ENCODE measurements around the gene ARHGAP15. TPM values are rescaled to one million over a fixed set of nuclear protein-coding genes. Genes with fewer than 3 reads are reported as not detected.

The ARHGAP15 gene
- total RNA-seq, 1 experiment from 2014 or later = 0.41 TPM

GRCh38 chr2:143361346-143361745, 232.1 kb downstream of the ARHGAP15 start:
- DNase-seq (ENCODE audit: low read depth, low spot score) = no peak
- BruUV-seq (replicated peaks) = no TSS peak
- no peaks in the 10 kb centered on the region for H3K27me3 ChIP-seq (ENCODE audit: control insufficient read depth, insufficient read depth, low read length)
- ChIA-PET POLR2A (no interaction called here), CTCF (no interaction called here)
- H3K4me3 ChIP-seq (ENCODE audit: low read depth in 2 of 2, low read length in 2 of 2) = no peak overlapping the region
- no peak for TF ChIP-seq CTCF (IDR thresholded peaks at IDR 0.05)
- no peak for TF ChIP-seq POLR2AphosphoS5 (IDR thresholded peaks at IDR 0.05; ENCODE audit: low read depth, low read length)
- TF ChIP-seq REST (IDR thresholded peaks at IDR 0.05; ENCODE audit: insufficient read depth in 1 of 2, low read depth in 2 of 2, low read length in 1 of 2) = no peak
- TF ChIP-seq TCF7L2 (IDR thresholded peaks at IDR 0.05; ENCODE audit: low read depth, low read length) = no peak
- TF ChIP-seq SIN3A (IDR thresholded peaks at IDR 0.05; ENCODE audit: borderline replicate concordance, insufficient read depth, low read depth, low read length) = no peak
- ATAC-seq = no peak
- no peak overlapping the region for H3K27ac ChIP-seq (ENCODE audit: low read length)
- in situ Hi-C loops (cut with HindIII; ENCODE audit: low pct_unique_long_range_greater_than_20kb, low sequenced_read_pairs) = no loop called here
- H3K36me3 ChIP-seq (ENCODE audit: control insufficient read depth, insufficient read depth, low read length) = no peaks in the 10 kb centered on the region
- H3K9me3 ChIP-seq (ENCODE audit: control insufficient read depth, insufficient read depth, low read depth, low read length) = no peaks in the 10 kb centered on the region
- H3K4me1 ChIP-seq (ENCODE audit: control insufficient read depth, insufficient read depth, low read length) = no peaks in the 10 kb centered on the region
- intact Hi-C loops (cut with micrococcal nuclease; ENCODE audit: unreplicated experiment) = no loop called here

DNA sequence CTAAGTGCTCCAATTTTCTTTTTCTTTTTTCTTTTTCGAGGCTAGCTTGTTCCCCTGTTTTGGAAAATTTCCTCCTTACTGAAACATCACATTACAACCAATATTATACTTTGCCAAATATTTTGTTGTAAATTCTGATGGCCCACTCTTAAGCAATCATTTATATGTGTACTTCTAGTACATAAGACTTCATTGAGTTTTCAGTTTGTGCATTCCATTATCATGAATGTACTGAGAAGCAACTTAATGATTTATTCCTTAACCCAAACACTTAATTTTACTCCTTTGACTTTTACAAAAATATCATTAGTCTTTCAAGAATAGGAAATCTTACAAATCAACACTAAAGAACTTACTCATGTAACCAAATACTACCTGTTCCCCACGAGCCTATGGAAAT, 242.4 kb downstream of the ARHGAP15 start:
- ChIA-PET CTCF (no interaction called here), POLR2A (no interaction called here)
- Histone ChIP-seq H3K4me3 (ENCODE audit: low read depth in 2 of 2, low read length in 2 of 2) (no peak overlapping the region), H3K27me3 (ENCODE audit: control insufficient read depth, insufficient read depth, low read length) (no peaks in the 10 kb centered on the region), H3K4me1 (ENCODE audit: control insufficient read depth, insufficient read depth, low read length) (no peaks in the 10 kb centered on the region), H3K27ac (ENCODE audit: low read length) (no peak overlapping the region), H3K36me3 (ENCODE audit: control insufficient read depth, insufficient read depth, low read length) (no peaks in the 10 kb centered on the region), H3K9me3 (ENCODE audit: control insufficient read depth, insufficient read depth, low read depth, low read length) (no peaks in the 10 kb centered on the region)
- no peak for ATAC-seq
- TF ChIP-seq POLR2AphosphoS5 (IDR thresholded peaks at IDR 0.05; ENCODE audit: low read depth, low read length) = no peak
- TF ChIP-seq SIN3A (IDR thresholded peaks at IDR 0.05; ENCODE audit: borderline replicate concordance, insufficient read depth, low read depth, low read length) = no peak
- no peak for TF ChIP-seq REST (IDR thresholded peaks at IDR 0.05; ENCODE audit: insufficient read depth in 1 of 2, low read depth in 2 of 2, low read length in 1 of 2)
- TF ChIP-seq CTCF (IDR thresholded peaks at IDR 0.05) = no peak
- no peak for TF ChIP-seq TCF7L2 (IDR thresholded peaks at IDR 0.05; ENCODE audit: low read depth, low read length)
- BruUV-seq (replicated peaks) = no TSS peak
- in situ Hi-C loops (cut with HindIII; ENCODE audit: low pct_unique_long_range_greater_than_20kb, low sequenced_read_pairs) = no loop called here
- intact Hi-C loops (cut with micrococcal nuclease; ENCODE audit: unreplicated experiment) = no loop called here
- no peak for DNase-seq (ENCODE audit: low read depth, low spot score)
